DMS114 treated with DMSO at 0.1 percent for 48 hours (cell line): Measurements from ENCODE around the gene PTPRT.
"Not testable (repeated sequence)": the region's sequence is repeated elsewhere in the genome, so short reads cannot be mapped to it uniquely, and the experiment has no call there.

ENCODE experiments used
- DNase-seq: peaks from one replicate; lab custom pipeline; 2025; ENCODE audit not compliant: unreplicated experiment; lab: John Stamatoyannopoulos, UW

PTPRT gene

DNA sequence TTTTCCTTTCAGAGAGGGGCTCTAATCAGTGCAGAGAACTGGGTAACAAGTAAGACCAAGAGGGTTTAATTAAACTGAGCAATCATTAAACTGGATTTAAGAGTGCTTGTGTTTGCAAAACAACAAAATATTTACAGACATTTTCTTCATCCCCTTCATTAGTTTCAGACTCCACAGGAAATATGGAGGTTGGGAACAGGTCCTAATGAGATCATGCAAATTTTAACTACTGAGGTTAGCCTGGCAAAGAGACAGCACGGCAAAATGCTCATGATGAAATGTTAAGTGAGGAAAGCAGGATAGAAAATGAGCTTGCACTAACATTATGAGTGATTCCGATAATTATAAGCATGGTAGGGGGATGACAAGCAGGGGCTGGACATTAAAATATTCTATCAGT is 268.9 kb downstream of the PTPRT start:
- DNase-seq, result no peak

DNA sequence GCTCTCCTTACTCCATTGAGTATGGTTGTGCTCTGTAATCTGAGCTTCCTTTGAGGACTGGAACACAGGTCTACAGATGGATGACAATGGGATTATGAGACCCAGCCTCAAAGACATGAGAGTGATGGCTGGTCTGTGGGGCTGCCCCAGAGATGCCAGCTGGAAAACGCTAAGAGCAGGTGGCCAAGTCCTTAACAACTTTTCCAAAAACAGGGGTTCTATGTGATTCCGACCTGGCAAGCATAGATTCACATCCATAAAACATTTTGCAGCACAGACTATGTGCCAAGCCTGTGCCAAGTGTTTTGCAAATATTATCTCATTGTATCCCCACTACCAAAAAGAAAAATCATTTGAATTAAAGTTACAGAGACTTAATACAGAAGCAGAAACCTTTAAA is 270.4 kb downstream of the PTPRT start:
- no peak for DNase-seq

DNA sequence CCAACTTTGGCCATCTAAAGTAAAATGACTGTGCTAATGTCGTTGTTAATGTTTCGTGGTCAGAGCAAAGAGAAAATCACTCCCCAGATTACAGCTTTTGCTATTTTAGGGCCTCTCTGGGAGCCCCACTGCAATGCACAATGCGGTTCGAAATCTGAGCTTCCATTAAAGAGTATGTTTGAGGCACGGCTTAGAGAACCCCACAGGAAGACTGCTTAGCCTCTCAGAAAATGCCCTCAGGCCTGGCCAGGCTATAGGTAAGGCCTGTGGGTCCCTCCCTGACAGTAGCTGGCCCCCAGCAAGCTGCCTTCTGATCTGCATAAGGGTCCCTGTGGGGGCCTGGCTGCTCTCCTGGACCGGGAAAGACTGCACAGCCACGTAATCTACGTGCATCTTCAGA is 274.6 kb downstream of the PTPRT start:
- no peak for DNase-seq

DNA sequence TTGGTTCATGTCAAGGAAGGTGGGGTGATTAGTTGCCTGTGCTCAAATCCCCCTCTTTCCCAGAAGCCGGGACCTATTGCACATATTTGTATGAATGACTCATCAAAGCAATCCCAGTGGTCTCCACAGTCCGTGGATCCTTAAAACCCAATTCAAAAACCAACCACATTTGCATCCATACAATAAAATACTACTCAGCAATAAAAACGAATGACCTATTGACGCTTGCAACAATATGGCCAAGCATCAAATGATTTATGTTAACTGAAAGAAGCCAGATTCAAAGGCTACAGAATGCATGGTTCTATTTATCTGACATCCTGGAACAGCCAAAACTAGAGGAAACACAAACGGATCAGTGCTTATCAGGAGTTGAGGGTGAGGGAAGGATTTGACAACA is 275.4 kb downstream of the PTPRT start:
- no peak for DNase-seq

- DNase-seq, result not testable (repeated sequence)
These were observed 278.9 kb downstream of the PTPRT start for GRCh38 chr20:42910808-42911207.

DNA sequence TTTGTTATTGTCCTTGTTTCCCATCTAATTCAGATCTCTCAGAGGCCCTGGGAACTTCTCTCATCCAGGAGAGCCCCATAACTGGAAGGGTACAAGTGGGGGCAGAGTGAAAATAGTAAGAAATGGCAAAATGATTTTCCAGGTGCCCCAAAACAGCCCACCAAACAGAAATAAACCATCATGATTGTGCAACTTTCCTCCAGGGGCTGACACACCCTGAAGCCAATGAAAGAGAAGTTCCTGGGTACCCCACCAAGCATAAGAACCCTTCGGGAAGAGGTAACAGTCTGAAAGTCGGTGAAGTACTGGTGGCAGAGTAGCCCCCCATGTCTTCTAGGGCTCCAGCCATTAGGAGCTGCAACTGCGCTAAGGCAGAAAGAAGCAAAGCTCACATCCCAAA is 282.0 kb downstream of the PTPRT start:
- no peak for DNase-seq

DNA sequence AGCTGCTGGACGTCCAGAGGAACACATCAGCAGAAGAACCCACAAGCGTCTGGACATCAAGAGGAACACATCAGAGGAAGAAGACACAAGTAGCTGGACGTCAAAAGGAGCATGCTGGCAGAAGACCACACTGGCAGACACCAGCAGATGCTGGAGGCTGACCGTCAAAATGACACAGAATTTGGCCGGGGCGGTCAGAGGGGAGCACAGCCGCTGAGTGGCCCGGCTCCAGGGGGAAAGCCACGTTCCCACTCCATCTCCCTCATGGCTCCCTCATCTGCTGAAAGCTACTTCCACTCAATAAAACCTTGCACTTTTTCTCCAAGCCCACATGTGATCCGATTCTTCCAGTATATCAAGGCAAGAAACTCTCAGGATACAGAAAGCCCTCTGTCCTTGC is 283.6 kb downstream of the PTPRT start:
- no peak for DNase-seq

- DNase-seq, result no peak
These were observed 287.2 kb downstream of the PTPRT start for GRCh38 chr20:42902509-42902908.

GRCh38 chr20:42901689-42902440 is 287.8 kb downstream of the PTPRT start:
- DNase-seq, result no peak

- not testable (repeated sequence) for DNase-seq
These were observed 288.9 kb downstream of the PTPRT start for GRCh38 chr20:42900764-42901163.

DNA sequence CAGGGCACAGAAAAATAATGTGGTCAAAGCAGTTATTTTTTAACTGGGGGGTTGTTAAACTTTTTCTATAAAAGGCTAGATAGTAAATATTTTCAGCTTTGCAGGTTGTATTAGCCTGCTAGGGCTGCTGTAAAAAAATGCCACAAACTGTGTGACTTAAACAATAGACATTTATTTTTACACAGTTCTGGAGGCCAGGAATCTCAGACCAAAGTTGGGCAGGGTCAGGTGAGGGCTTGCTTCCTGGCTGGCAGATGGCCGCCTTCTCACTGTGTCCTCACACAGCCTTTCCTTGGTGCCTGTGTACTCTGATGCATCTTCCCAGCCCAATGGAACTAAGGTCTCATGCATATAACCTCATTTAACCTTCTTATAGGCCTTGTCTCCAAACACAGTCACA is 294.7 kb downstream of the PTPRT start:
- no peak for DNase-seq

GRCh38 chr20:42894483-42894882 is 295.2 kb downstream of the PTPRT start:
- no peak for DNase-seq

GRCh38 chr20:42889517-42889916 is 300.2 kb downstream of the PTPRT start:
- DNase-seq, result no peak

GRCh38 chr20:42887281-42887680 is 302.4 kb downstream of the PTPRT start:
- DNase-seq, result no peak

DNA sequence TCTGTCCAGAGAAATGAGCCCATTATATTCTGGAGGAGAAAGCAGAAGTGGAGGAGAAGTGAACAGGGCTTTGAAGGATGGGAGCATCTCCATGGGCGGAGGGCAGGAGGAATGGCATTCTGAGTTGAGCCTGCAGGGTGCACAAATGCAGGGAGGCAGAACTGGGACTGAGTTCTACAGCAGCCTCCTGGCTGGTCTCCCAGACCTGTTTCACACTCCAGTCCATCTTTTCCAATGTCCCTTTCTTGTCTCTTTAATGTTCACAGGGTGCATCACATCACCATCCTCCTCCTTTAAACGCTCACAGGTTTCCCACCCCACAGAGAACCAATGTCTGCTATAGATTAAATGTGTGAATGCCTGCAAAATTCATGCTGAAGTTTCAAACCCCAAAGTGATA is 302.9 kb downstream of the PTPRT start:
- no peak for DNase-seq

DNA sequence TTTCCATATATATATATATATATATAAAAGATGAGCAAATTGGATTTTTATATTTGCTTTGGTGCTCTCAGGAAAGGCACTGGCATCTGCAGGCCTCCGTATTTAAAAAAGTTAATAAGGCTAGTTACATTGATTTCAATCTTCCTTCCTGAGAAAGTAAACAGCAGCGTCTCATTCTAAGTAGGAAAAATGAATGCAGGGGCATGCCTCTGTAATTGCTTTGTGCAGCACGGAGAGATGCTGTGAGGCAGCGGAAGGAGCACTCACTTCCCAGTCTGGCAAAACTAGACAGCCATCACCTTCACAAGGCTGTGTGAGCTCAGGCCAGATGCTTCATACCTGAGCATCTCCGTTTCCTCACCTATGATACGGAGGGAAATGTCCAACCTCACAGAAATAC is 303.7 kb downstream of the PTPRT start:
- DNase-seq, result no peak

DNA sequence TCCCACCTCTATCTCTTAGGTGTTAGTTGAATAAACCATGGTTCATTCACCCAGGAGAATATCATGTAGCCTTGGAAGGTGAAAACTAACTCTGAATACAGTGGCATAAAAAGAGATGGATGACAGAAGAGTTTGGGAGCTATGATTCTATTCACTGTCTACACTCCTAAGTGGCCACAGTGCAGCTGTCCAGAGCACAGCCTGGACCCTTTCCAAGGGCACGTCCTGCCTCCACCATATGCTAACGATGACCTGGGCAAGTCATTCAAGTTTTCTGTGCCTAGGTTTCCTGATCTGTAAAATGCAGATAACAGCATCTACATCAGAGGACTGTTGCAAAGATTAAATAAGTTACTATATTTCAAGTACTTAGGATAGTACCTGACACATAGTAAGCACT is 314.1 kb downstream of the PTPRT start:
- DNase-seq, result no peak

- DNase-seq, result no peak
These were observed 316.4 kb downstream of the PTPRT start for GRCh38 chr20:42873259-42873658.

GRCh38 chr20:42864116-42864515 is 325.6 kb downstream of the PTPRT start:
- DNase-seq, result no peak

DNA sequence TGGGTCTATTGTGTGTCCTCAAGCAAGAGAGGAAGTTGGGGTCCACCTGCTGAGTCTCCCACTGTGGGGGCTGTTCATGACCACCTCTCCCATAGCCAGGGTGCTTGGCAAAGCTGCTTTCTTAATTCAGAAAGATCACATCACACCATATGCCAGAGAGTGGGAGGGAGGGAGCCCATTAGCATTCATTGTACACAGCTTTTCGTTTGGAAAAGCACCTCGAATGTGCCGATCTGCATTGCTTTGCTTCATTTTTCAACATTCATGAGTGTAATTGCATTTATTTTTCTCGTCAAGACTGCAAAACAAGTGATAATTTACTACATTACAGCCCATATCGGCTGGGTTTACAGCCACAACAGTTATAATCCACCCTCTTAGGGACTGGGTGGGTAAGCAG is 327.3 kb downstream of the PTPRT start:
- no peak for DNase-seq

DNA sequence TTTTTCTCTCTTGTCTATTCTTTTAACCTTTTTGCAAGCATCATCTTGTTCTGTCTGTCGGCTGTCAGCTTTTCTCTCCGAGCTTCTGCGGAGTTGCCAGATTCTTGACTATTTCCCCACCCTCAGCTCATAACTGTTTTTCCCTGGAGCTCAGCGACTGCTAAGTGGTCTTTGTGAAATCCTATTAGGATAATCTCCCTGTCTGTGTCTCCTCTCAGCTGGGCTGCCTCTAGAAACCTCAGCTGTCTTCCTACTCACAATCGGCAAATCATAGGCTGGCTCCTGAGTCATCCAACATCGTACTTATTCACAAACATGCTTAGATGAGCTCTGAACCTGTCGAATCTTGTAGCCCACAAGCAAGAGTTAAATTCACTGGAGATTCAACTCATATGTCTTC is 332.3 kb downstream of the PTPRT start:
- no peak for DNase-seq

- DNase-seq, result no peak
These were observed 333.8 kb downstream of the PTPRT start for GRCh38 chr20:42855896-42856295.

DNA sequence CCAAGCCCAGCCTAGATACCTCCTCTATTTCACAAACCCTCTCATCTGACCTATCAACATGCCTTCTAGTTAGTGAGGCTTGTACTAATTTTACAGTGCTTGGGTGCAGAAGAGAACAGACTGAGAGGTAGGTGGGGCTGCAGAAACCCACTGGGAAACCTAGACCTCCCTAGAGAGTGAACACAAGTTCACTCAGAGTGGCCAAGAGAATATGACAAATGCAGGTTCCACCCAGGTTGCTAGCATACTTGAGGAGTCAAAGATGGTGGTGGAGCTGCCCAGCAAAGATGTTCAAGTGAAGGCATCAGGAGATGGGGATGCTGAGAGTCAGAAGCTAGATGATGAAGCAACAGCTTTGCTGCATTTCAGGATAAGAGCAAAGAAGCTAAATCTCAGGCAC is 337.0 kb downstream of the PTPRT start:
- DNase-seq, result no peak
